ENCODE results near the gene CIZ1. TPM values are rescaled to one million over a fixed set of nuclear protein-coding genes. Genes with fewer than 3 reads are reported as not detected.
"Not testable (repeated sequence)": the region's sequence is repeated elsewhere in the genome, so short reads cannot be mapped to it uniquely, and the experiment has no call there.

CIZ1 gene
- total RNA-seq, 1 donor from 2014 or later, result 74.9 TPM

DNA sequence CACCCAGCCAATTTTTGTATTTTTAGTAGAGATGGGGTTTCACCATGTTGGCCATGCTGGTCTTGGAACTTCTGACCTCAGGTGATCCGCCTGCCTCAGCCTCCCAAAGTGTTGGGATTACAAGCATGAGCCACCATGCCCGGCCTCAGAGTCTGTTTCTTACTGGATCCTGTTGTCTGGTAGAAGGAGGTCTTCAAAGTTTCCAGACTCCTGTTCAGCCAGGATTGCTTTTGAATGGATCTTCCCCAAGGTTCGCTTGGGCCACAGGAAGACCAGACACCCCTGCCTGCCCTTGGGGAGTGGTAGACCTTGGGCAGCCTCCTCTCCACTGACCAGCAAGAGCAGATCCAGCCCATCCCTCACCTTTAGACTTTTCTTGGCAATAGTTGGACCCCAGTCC lies 49.8 kb downstream of the CIZ1 start:
- Histone ChIP-seq H3K4me1 (peaks cover 14% of the 10 kb centered on the region), H3K4me3 (no peak overlapping the region), H3K36me3 (no peaks in the 10 kb centered on the region), H3K27me3 (ENCODE audit: low read depth) (no peaks in the 10 kb centered on the region), H3K27ac (replicated peaks) (peak overlapping the region; percentile 59), H3K9me3 (replicated peaks) (no peaks in the 10 kb centered on the region)
- DNase-seq, result no peak
- TF ChIP-seq, protein P1, sequence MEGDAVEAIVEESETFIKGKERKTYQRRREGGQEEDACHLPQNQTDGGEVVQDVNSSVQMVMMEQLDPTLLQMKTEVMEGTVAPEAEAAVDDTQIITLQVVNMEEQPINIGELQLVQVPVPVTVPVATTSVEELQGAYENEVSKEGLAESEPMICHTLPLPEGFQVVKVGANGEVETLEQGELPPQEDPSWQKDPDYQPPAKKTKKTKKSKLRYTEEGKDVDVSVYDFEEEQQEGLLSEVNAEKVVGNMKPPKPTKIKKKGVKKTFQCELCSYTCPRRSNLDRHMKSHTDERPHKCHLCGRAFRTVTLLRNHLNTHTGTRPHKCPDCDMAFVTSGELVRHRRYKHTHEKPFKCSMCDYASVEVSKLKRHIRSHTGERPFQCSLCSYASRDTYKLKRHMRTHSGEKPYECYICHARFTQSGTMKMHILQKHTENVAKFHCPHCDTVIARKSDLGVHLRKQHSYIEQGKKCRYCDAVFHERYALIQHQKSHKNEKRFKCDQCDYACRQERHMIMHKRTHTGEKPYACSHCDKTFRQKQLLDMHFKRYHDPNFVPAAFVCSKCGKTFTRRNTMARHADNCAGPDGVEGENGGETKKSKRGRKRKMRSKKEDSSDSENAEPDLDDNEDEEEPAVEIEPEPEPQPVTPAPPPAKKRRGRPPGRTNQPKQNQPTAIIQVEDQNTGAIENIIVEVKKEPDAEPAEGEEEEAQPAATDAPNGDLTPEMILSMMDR (IDR thresholded peaks at IDR 0.05; ENCODE audit: borderline replicate concordance), result no peak
- intact Hi-C loops (cut with micrococcal nuclease), result no loop called here

DNA sequence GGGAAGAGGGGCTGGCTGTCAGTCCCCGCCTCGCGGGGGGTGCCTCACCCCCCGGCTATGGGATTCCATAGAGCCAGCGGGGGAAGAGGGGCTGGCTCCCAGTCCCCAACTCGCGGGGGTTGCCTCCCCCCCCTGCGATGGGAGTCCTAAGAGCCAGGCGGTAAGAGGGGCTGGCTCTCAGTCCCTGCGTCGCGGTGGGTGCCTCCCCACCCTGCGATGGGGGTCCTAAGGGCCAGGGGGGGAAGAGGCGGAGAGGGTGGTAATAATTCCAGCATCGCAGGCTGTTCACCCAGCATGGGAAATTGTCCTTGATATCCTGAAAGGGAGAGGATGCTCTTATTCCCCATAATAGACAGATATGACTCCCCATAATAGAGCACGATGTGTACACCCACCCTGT lies 51.8 kb downstream of the CIZ1 start:
- Histone ChIP-seq H3K4me3 (no peak overlapping the region), H3K27me3 (ENCODE audit: low read depth) (no peaks in the 10 kb centered on the region), H3K27ac (replicated peaks) (no peak overlapping the region), H3K9me3 (replicated peaks) (no peaks in the 10 kb centered on the region), H3K36me3 (no peaks in the 10 kb centered on the region), H3K4me1 (peaks cover 14% of the 10 kb centered on the region)
- intact Hi-C loops (cut with micrococcal nuclease), result no loop called here
- TF ChIP-seq, protein P1 (IDR thresholded peaks at IDR 0.05; ENCODE audit: borderline replicate concordance), result no peak
- no peak for DNase-seq

DNA sequence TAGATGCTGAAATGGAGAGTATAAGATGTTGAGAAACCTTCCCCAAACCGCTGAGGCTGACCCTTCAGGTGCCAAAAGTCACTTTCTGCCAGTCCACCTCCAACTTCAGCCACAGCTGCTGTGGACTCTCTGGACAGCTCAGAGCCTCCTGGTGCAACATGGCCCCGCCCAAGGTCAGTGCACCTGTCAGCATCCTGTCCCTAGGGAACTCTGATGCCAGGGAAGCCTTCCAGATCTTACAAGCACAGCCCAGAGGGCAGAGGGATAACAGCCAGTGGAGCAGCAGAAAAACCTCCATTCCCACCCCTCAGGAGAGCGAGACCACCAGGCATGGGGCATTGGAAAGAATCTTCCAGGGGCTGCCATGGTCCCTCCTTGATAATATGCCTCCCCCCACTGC lies 53.4 kb downstream of the CIZ1 start:
- Histone ChIP-seq H3K27ac (replicated peaks) (no peak overlapping the region), H3K27me3 (ENCODE audit: low read depth) (no peaks in the 10 kb centered on the region), H3K4me1 (peaks cover 6% of the 10 kb centered on the region), H3K36me3 (no peaks in the 10 kb centered on the region), H3K9me3 (replicated peaks) (no peaks in the 10 kb centered on the region), H3K4me3 (no peak overlapping the region)
- TF ChIP-seq, protein P1 (IDR thresholded peaks at IDR 0.05; ENCODE audit: borderline replicate concordance), result no peak
- intact Hi-C loops (cut with micrococcal nuclease), result no loop called here
- no peak for DNase-seq

DNA sequence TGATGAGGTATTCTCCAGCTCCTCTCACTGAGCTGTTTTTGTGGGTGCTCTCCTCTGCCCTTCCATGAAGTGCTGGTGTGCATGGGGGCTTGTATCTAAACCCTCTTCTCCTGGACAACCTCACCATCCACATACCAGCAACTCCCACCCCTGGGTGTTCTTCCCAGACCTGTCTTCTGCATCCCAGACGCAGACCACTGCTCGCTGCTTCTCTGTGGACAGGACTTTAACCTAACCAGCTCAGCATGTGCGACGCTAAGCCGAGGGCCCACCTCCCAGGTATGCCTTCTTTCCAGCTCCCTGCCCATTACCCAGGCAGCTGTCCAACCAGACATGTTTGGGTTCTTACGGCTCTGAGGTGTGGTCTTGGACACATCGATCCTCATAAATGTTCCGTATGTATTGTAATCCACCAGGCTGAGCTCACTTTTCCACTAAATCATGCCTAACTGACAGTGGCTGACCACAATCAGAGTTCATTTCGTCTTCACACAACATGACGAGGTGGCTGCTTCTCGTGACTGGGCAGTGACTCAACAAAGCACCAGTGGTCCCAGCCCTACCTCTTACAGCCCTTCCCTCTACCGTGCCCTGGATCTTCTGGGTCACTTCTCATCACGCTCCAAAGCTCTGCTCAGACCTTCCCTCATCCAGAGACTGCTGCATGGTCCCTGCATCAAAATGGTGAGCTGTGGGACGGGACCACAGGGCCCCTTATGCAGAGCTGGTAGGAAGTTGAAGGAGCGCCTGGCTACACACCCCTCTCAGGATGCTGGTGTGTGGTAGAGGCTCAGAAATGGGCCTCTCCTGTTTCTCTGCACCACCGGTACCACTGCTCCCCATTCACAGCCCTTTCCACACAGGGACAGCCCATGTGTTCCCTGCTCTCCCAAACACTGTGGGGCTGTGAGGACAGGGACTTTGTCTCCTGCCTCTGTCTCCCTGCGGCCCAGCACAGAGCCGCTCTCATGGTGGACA lies 54.3 kb downstream of the CIZ1 start:
- Histone ChIP-seq H3K27me3 (ENCODE audit: low read depth) (no peaks in the 10 kb centered on the region), H3K4me1 (peaks cover 5% of the 10 kb centered on the region), H3K4me3 (no peak overlapping the region), H3K9me3 (replicated peaks) (no peaks in the 10 kb centered on the region), H3K36me3 (no peaks in the 10 kb centered on the region), H3K27ac (replicated peaks) (no peak overlapping the region)
- TF ChIP-seq, protein P1 (IDR thresholded peaks at IDR 0.05; ENCODE audit: borderline replicate concordance), result no peak
- no peak for DNase-seq
- intact Hi-C loops (cut with micrococcal nuclease), result no loop called here

DNA sequence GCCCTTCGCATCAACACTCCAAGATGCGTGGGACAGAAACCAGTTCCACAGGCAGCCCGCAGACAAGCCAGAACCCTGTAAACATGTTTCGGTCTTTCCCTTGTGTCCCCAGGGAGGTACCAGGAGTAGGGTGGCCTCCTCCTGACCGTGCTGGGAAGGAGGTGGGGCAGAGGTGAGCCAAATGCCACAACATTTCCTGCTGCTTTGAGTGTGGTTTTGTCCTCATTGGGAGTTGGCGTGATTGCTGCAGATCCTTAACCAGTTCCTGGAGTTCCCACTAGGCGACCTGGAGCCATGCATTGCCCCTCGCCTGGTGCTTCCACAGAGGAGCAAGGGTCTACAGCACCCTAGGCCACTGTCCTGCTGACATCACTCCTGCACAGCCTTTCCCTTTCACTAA lies 55.8 kb downstream of the CIZ1 start:
- H3K36me3 ChIP-seq; H3K9me3 ChIP-seq (replicated peaks); H3K27me3 ChIP-seq (ENCODE audit: low read depth); H3K27ac ChIP-seq (replicated peaks); intact Hi-C loops (cut with micrococcal nuclease); DNase-seq; H3K4me3 ChIP-seq: not testable (repeated sequence)
- H3K4me1 ChIP-seq, result peaks cover 12% of the 10 kb centered on the region

DNA sequence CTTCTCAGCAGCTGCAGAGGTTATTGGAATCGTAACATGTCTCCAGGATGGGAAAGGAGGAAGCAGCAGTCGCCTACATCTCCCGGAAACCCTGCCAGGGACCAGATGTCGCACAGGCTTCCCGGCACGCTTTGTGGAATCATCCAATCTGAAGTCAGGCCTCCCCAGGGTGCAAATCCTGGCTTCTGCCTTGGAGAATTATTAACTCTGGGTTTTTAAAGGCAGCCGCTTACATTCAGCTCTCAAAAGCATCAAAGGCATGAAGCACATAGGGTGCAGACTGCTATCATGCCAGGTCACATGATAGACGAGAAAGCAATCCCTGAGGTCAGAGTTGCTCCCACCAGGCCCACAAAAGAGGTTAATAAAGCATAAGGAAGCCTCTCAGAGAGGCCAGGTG lies 59.2 kb downstream of the CIZ1 start:
- H3K36me3 ChIP-seq; H3K4me3 ChIP-seq; H3K27me3 ChIP-seq (ENCODE audit: low read depth); intact Hi-C loops (cut with micrococcal nuclease); H3K9me3 ChIP-seq (replicated peaks): not testable (repeated sequence)
- H3K4me1 ChIP-seq, result peaks cover 38% of the 10 kb centered on the region
- peak; percentile 66 for DNase-seq
- peak overlapping the region; percentile 30 for H3K27ac ChIP-seq (replicated peaks)

DNA sequence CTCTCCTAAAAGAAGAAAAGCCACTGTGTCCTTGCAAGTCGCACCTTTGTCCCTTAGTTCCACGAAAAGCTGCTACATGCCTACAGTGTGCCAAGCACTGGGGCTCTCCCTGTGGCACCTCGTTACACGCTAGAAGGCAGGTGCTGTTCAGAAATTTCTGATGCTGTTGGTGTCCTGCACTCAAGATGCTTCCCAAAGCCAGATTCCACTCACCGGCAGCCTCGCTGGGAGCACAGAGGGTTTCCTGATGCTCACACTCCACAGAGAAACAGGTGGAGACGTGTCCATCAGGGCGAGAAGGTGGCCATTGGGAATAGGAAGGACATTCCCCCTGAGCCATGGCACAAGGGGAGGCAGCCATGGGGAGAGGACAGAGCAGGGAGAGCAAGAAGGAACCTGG lies 60.0 kb downstream of the CIZ1 start:
- H3K36me3 ChIP-seq; H3K27me3 ChIP-seq (ENCODE audit: low read depth); intact Hi-C loops (cut with micrococcal nuclease); H3K4me3 ChIP-seq; DNase-seq; H3K9me3 ChIP-seq (replicated peaks): not testable (repeated sequence)
- Histone ChIP-seq H3K27ac (replicated peaks) (peak overlapping the region; percentile 30), H3K4me1 (peaks cover 46% of the 10 kb centered on the region)

DNA sequence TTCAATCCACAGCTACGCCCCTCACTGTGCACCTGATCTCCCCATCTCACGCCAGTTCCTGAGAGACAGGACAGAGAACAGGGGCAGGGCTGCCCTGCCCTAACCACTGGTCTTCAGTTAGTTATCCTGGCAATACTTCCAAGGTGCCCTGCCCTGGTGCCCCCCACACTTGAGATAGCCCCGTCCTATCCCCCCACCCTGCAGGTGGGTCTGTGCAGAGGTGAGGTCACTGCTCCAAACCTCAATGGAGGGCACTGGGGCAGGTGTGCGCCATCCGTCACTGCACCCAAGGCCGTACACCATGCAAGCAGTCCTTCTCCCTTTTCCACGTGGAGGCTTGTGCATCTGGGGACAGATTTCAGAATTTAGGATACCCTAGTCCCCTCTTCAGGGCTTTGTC lies 60.7 kb downstream of the CIZ1 start:
- H3K36me3 ChIP-seq; H3K9me3 ChIP-seq (replicated peaks); intact Hi-C loops (cut with micrococcal nuclease); H3K27me3 ChIP-seq (ENCODE audit: low read depth); H3K4me3 ChIP-seq; H3K27ac ChIP-seq (replicated peaks): not testable (repeated sequence)
- peaks cover 53% of the 10 kb centered on the region for H3K4me1 ChIP-seq
- DNase-seq, result peak; percentile 5
